NCI-H345 (cell line): ENCODE measurements around the gene MGAT4B.

Experiments
- DNase-seq: peaks from one replicate; lab custom pipeline; 2025; lab: John Stamatoyannopoulos, UW

MGAT4B gene

GRCh38 chr5:179768326-179769085, 38.2 kb downstream of the MGAT4B start:
- DNase-seq: no peak

DNA sequence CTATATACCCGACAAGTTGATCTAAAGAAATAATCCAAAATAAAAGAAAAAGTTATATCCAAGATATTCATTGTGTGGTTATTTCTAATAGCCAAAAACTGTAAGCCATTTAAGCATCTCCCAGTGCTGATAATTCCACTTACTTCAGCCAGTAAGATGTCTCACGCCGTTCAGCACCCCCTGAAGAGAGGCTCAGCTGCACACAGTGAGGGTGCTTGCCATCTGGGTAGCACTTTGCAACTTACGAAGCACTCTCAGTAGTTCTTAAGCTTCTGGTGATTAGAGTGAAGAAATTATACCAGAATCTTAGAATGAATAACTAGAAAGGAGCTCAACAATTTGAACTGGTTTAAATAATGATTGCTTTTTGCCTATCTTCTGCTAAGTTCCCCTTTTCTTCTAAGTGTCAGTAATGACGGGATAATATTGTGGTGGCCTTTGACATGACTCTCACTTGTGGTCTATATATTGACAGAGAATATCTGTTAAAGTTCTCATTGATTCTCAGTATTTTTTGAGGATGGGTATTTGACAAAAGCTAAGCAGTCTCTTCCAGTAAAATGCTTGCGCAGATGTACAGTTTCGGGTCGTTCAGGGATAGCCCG, 39.1 kb downstream of the MGAT4B start:
- DNase-seq: no peak

- no peak for DNase-seq
These were observed 39.8 kb downstream of the MGAT4B start for GRCh38 chr5:179766726-179767455.

DNA sequence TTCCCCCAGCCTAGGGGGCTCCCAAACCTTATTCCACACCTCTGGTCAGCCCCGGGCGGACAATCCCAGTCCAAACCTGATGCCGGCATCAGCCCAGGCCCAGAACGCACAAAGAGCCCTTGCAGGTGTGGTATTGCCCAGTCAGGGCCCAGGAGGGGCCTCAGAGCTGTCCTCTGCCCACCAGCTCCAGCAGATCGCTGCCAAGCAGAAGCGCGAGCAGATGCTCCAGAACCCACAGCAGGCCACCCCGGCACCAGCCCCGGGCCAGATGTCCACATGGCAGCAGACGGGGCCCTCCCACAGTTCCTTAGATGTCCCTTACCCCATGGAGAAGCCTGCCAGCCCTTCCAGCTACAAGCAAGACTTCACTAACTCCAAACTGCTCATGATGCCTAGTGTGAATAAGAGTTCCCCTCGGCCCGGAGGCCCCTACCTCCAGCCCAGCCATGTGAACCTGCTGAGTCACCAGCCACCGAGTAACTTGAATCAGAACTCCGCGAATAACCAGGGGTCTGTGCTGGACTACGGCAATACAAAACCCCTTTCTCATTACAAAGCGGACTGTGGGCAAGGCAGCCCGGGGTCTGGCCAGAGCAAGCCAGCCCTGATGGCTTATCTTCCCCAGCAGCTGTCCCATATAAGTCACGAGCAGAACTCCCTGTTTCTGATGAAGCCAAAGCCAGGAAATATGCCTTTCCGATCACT, 40.5 kb downstream of the MGAT4B start:
- DNase-seq: no peak

DNA sequence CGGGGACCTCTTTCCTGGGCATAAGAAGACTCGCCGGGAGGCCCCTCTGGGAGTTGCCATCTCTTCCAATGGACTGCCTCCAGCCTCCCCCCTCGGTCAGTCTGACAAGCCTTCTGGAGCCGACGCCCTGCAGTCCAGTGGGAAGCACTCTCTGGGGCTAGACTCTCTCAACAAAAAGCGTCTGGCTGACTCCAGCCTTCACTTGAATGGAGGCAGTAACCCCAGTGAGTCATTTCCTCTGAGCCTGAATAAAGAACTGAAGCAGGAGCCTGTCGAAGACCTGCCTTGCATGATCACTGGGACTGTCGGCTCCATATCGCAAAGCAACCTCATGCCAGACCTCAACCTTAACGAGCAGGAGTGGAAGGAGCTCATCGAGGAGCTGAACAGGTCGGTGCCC, 41.3 kb downstream of the MGAT4B start:
- DNase-seq: no peak

DNA sequence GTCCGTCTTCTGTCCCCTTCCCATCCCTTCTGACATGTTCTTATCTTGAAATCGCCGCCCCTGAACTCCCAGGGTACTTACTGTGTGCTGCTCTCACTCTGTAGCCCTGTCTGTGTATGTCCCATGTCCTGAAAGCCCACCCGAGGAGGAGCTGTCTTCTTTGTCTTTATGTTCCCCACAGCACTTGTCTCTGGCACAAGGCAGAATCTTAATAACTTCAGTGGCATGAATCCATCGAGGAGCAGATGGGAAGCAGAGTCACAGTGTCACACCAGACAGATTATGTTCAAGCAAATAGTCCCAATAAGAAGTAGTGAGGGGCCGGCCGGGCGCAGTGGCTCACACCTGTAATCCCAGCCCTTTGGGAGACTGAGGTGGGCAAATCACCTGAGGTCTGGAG, 42.6 kb downstream of the MGAT4B start:
- no peak for DNase-seq

GRCh38 chr5:179763215-179763945, 43.3 kb downstream of the MGAT4B start:
- peak; percentile 60 for DNase-seq

GRCh38 chr5:179762781-179763176, 43.9 kb downstream of the MGAT4B start:
- DNase-seq: no peak

GRCh38 chr5:179762079-179762780, 44.4 kb downstream of the MGAT4B start:
- DNase-seq: peak; percentile 86

- DNase-seq: peak; percentile 53
These were observed 46.8 kb downstream of the MGAT4B start for GRCh38 chr5:179759581-179760551.

DNA sequence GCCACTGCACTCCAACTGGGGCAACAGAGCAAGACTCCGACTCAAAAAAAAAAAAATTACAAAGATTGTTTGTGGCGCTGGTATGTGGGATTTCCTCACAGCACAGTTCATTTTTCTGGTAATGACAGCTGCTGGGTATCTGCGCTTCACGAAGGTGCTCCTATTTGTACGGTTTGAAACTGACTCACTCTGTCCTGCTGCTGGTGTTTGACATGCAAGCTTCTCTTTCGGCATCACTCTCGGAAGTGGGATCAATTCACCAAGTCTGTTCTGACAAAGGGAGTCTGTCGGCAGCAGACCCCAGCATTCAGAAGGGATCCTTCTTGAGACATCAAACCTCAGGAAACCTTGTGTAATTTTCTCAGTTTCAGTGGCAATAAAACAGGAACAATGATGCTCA, 47.7 kb downstream of the MGAT4B start:
- no peak for DNase-seq

- DNase-seq: no peak
These were observed 51.6 kb downstream of the MGAT4B start for GRCh38 chr5:179755022-179755421.

DNA sequence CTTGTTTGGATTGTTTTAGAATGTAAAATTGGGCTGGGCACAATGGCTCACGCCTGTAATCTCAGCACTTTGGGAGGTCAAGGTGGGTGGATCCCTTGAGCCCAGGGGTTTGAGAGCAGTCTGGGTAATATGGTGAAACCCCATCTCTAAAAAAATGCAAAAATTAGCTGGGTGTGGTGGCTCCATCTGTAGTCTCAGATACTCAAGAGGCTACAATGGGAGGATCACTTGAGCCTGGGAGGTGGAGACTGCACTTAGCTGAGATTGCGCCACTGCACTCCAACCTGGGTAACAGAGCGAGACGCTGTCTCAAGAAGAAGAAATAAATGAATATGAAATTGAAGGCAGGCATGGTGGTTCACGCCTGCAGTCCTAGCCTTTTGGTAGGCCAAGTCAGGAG, 52.7 kb downstream of the MGAT4B start:
- DNase-seq: no peak

DNA sequence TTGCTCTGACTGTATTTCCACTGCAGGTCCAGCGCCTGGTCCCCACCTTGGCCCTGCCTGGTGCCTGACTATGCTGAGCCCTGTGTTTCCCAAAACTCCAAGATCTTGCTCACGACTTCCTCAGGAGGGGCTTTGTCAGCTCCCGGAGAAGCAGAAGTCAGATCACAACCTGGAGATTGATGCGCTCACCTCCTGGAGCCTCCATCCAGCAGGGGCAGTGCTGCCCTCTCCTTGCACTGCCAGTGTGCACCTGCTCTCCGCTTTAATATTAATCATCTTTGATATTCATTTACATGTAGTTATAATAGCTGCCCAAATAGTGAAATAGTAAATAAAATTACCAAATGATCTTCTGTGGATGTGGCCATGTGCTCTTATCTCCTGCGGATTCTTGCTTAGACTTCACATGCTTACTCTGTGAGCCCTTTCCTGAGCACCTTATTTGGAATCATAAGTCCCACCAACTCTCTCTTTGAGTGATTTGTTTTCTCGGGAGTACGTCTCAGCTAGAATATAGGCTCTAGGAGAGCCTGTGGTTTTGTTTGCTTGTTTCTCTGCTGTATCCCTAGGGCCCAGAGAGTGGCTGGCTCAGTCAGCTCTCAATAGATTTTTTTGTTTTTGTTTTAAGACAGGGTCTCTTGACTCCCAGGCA, 56.7 kb downstream of the MGAT4B start:
- no peak for DNase-seq

GRCh38 chr5:179747811-179748210, 58.9 kb downstream of the MGAT4B start:
- DNase-seq: no peak
